Kidney (tissue), 14 donors: ENCODE measurements around the gene MMD2. TPM values are rescaled to one million over a fixed set of nuclear protein-coding genes. Genes with fewer than 3 reads are reported as not detected.

Source experiments
- DNase-seq, 5 donors: peaks; one replicate each; pipeline ENCODE4 v3.0.0-alpha.2; 2013 to 2020
- FAIRE-seq: peaks from 2 replicates; lab custom pipeline; 2012; peaks lifted over from hg19 to GRCh38; lab: Jason Lieb, UNC
- H3K27ac ChIP-seq, 2 donors: one replicate each; pipeline ENCODE4 v1.7.0; 2013; ENCODE audit warnings: low read depth in 2 of 2, low read length in 2 of 2, inconsistent platforms in 1 of 2
- H3K27me3 ChIP-seq: one replicate; pipeline ENCODE4 v1.7.1; 2013; ENCODE audit warnings: low read length, inconsistent platforms; ENCODE audit not compliant: control insufficient read depth, insufficient read depth
- H3K36me3 ChIP-seq, 3 donors: one replicate each; pipeline versions ENCODE4 v1.7.0 to v1.7.1; 2013; ENCODE audit warnings: low read length in 3 of 3, control low read depth in 1 of 3, inconsistent platforms in 1 of 3; ENCODE audit not compliant: insufficient read depth in 3 of 3, control insufficient read depth in 2 of 3
- H3K4me1 ChIP-seq, 3 donors: one replicate each; pipeline versions ENCODE4 v1.7.0 to v1.7.1; 2013; ENCODE audit warnings: low read length in 3 of 3, inconsistent platforms in 1 of 3, low read depth in 1 of 3; ENCODE audit not compliant: control insufficient read depth in 2 of 3, insufficient read depth in 2 of 3
- H3K4me3 ChIP-seq, 3 donors: one replicate each; pipeline versions ENCODE4 v1.7.0 to v1.8.1; 2013; ENCODE audit warnings: low read length in 3 of 3, control low read depth in 1 of 3, inconsistent platforms in 1 of 3
- H3K9ac ChIP-seq, 3 donors: one replicate each; pipeline versions ENCODE4 v1.7.0 to v1.7.1; 2013; ENCODE audit warnings: low read length in 3 of 3, control low read depth in 1 of 3, inconsistent platforms in 1 of 3
- H3K9me3 ChIP-seq, 3 donors: one replicate each; pipeline versions ENCODE4 v1.7.0 to v1.7.1; 2013; ENCODE audit warnings: low read length in 3 of 3, control low read depth in 1 of 3, inconsistent platforms in 1 of 3; ENCODE audit not compliant: control insufficient read depth in 2 of 3, insufficient read depth in 1 of 3
- intact Hi-C: fragments of 100-400 bp; cut with DNase I; formaldehyde crosslinking; loops from one replicate; pipeline ENCODE4 v1.11.1; 2022
- polyA plus RNA-seq: library from polyadenylated mRNA; stranded (reverse); fragments of 350-450 nt; fragmentation: Illumina TruSeq; extraction: RNeasy Lipid Tissue Mini Kit (QIAGEN cat#74804); gene quantifications from one replicate; pipeline ENCODE4 v1.2.3, GENCODE V29; 2014; ENCODE audit warnings: low read depth, low replicate concordance; ENCODE audit not compliant: insufficient read depth
- total RNA-seq: library from RNA; stranded (reverse); fragmentation: NEBNext Ultra II Directional; extraction: Animal tissue kit (Norgen Biotek cat#: 25700); gene quantifications from one replicate; pipeline ENCODE4 v1.2.1, GENCODE V29; 2021
- TF ChIP-seq, protein P1 (sequence below): IDR thresholded peaks from 3 replicates; pipeline ENCODE4 v1.5.1; 2012; ENCODE audit warnings: mild to moderate bottlenecking, moderate library complexity, borderline replicate concordance; ENCODE audit not compliant: insufficient read depth; ENCODE audit errors: extremely low read depth
- donor health status: control.
- donor health status: control.
- donor health status: control.
- donor health status: control.
- donor health status: control.
- donor health status: DM: yes; HTN: yes; CAD: no.
- donor health status: Normal renal cell carcinoma (clear cell type).

MMD2 gene
- total and polyA plus RNA-seq, 2 donors from 2014 or later, result not detected

DNA sequence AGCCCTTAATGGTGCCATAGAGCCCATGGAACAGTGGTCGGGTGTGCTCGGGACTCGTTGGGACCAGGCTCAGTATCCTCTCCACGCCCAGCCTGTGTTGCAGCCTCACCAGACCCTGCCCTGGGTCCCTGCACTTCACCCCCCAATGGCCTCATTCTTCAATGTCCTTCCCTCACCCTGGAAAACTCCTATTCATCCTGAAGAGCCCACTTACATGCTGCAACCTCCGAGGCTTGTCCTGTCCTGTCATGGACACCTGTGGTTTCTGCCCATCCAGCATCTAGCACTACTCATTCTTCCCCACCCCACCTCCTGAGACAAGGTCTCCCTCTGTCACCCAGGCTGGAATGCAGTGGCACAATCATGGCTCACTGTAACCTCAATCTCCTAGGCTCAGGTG lies 7.7 kb downstream of the MMD2 start:
- no peaks in the 10 kb centered on the region for H3K9me3 ChIP-seq
- DNase-seq (no peak), FAIRE-seq (no peak)
- no peak overlapping the region for H3K4me3 ChIP-seq
- intact Hi-C loops, result no loop called here
- H3K9ac ChIP-seq, result no peak overlapping the region
- no peak overlapping the region for H3K27ac ChIP-seq
- H3K36me3 ChIP-seq, result no peaks in the 10 kb centered on the region
- TF ChIP-seq, protein P1, sequence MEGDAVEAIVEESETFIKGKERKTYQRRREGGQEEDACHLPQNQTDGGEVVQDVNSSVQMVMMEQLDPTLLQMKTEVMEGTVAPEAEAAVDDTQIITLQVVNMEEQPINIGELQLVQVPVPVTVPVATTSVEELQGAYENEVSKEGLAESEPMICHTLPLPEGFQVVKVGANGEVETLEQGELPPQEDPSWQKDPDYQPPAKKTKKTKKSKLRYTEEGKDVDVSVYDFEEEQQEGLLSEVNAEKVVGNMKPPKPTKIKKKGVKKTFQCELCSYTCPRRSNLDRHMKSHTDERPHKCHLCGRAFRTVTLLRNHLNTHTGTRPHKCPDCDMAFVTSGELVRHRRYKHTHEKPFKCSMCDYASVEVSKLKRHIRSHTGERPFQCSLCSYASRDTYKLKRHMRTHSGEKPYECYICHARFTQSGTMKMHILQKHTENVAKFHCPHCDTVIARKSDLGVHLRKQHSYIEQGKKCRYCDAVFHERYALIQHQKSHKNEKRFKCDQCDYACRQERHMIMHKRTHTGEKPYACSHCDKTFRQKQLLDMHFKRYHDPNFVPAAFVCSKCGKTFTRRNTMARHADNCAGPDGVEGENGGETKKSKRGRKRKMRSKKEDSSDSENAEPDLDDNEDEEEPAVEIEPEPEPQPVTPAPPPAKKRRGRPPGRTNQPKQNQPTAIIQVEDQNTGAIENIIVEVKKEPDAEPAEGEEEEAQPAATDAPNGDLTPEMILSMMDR, result no peak
- H3K27me3 ChIP-seq, result no peaks in the 10 kb centered on the region
- H3K4me1 ChIP-seq, result no peaks in the 10 kb centered on the region

DNA sequence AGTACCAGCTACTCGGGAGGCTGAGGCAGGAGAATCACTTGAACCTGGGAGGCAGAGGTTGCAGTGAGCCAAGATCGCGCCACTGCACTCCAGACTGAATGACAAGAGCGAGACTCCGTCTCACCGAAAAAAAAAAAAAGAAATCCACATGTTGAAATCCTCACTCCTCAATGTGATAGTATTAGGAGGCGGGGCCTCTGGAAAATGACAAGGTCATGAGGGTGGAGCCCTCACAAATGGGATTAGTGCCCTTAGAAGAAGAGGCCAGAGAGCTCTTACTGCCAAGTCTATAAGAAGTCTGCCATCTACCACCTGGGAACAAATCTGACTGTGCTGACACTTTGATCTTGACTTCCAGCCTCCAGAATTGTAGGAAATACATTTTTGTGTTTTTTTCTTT lies 10.6 kb downstream of the MMD2 start:
- no peak for DNase-seq
- Histone ChIP-seq H3K27me3 (no peaks in the 10 kb centered on the region), H3K27ac (no peak overlapping the region), H3K4me1 (no peaks in the 10 kb centered on the region), H3K4me3 (no peak overlapping the region), H3K9ac (no peak overlapping the region), H3K9me3 (no peaks in the 10 kb centered on the region), H3K36me3 (no peaks in the 10 kb centered on the region)
- no peak for FAIRE-seq
- intact Hi-C loops, result no loop called here
- TF ChIP-seq, protein P1, result no peak

DNA sequence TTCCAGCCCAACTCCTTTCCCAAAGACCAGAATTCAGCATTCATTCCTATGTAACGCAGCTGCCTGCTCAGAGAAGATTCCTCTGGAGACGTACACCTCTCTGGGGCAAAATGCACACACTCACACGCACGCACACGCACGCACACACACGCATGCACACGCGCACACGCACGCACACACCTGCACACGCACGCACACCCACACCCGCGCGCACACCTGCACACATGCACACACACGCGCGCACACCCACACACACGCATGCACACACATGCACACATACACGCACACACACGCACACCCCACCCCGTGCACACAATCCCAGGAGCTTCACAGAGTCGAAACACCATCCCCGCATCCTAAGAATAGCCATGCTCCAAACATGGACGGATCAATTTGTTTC lies 13.0 kb downstream of the MMD2 start:
- DNase-seq, result no peak
- no peaks in the 10 kb centered on the region for H3K27me3 ChIP-seq
- H3K4me1 ChIP-seq, result no peaks in the 10 kb centered on the region
- intact Hi-C loops, result no loop called here
- no peak for FAIRE-seq
- H3K9ac ChIP-seq, result no peak overlapping the region
- H3K4me3 ChIP-seq, result no peak overlapping the region
- no peaks in the 10 kb centered on the region for H3K9me3 ChIP-seq
- TF ChIP-seq, protein P1, result no peak
- H3K27ac ChIP-seq, result no peak overlapping the region
- no peaks in the 10 kb centered on the region for H3K36me3 ChIP-seq

DNA sequence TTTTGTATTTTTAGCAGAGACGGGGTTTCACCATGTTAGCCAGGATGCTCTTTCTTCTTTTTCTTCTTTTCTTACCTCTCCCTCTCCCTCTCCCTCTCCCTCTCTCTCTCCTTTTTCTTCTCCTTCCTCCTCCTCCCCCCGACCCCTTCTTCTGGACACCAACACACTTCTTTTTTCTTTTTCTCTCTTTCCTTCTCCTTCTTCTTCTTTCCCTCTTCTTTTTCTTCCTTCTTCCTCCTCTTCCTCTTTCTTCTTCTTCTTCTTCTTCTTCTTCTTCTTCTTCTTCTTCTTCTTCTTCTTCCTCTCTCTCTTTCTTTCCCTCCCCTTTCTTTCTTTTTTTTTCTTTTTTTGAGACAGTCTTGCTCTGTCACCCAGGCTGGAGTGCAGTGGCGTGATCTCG lies 14.0 kb downstream of the MMD2 start:
- Histone ChIP-seq H3K9ac (no peak overlapping the region), H3K27ac (no peak overlapping the region), H3K36me3 (no peaks in the 10 kb centered on the region), H3K4me1 (no peaks in the 10 kb centered on the region), H3K27me3 (no peaks in the 10 kb centered on the region), H3K9me3 (no peaks in the 10 kb centered on the region), H3K4me3 (no peak overlapping the region)
- FAIRE-seq (no peak), DNase-seq (no peak)
- TF ChIP-seq, protein P1, result no peak
- intact Hi-C loops, result no loop called here
